GM21360 (cell line): ENCODE results near the gene GALNT4.

Experiments
- ATAC-seq: cut with Tn5 transposase; IDR thresholded peaks from one replicate; pipeline ENCODE4 v1.9.1; 2021; ENCODE audit warnings: mild to moderate bottlenecking, moderate library complexity; ENCODE audit not compliant: unreplicated experiment

GALNT4 gene

GRCh38 chr12:89537389-89537788 lies 12.8 kb upstream of the GALNT4 start:
- no peak for ATAC-seq

GRCh38 chr12:89529738-89530137 lies 5.1 kb upstream of the GALNT4 start:
- ATAC-seq = no peak

GRCh38 chr12:89528434-89528833 lies 3.8 kb upstream of the GALNT4 start:
- ATAC-seq = no peak

GRCh38 chr12:89525824-89526770 lies 1.5 kb upstream of the GALNT4 start, which contains the start of gene POC1B:
Gene POC1B, minus strand, starts transcription at chr12:89526047. Its CDS starts 152 bp downstream, at chr12:89525895.
- peak; percentile 62 for ATAC-seq

GRCh38 chr12:89525305-89525823 lies 768 bp upstream of the GALNT4 start:
- peak; percentile 28 for ATAC-seq

GRCh38 chr12:89523843-89524540 lies 604 bp downstream of the GALNT4 start:
- no peak for ATAC-seq

- no peak for ATAC-seq
These were observed 1.2 kb downstream of the GALNT4 start for GRCh38 chr12:89523393-89523792.

GRCh38 chr12:89521364-89522223 lies 3.0 kb downstream of the GALNT4 start:
- no peak for ATAC-seq

- no peak for ATAC-seq
These were observed 6.9 kb downstream of the GALNT4 start for GRCh38 chr12:89517720-89518119.

- no peak for ATAC-seq
These were observed 8.0 kb downstream of the GALNT4 start for GRCh38 chr12:89516633-89517032.

GRCh38 chr12:89514751-89515150 lies 9.8 kb downstream of the GALNT4 start:
- ATAC-seq = peak; percentile 83

GRCh38 chr12:89513544-89513943 lies 11.1 kb downstream of the GALNT4 start:
- no peak for ATAC-seq

- ATAC-seq = no peak
These were observed 17.4 kb downstream of the GALNT4 start for GRCh38 chr12:89507015-89507824.

GRCh38 chr12:89506050-89506449 lies 18.5 kb downstream of the GALNT4 start:
- ATAC-seq = no peak

- no peak for ATAC-seq
These were observed 19.8 kb downstream of the GALNT4 start for GRCh38 chr12:89504560-89505346.

- ATAC-seq = no peak
These were observed 22.8 kb downstream of the GALNT4 start for GRCh38 chr12:89501793-89502192.

GRCh38 chr12:89499857-89500256 lies 24.7 kb downstream of the GALNT4 start:
- no peak for ATAC-seq

- no peak for ATAC-seq
These were observed 27.1 kb downstream of the GALNT4 start for GRCh38 chr12:89497467-89497866.

GRCh38 chr12:89497005-89497404 lies 27.6 kb downstream of the GALNT4 start:
- ATAC-seq = no peak
